Uterus (tissue), 2 donors: ENCODE measurements around the gene ARL1.

Source experiments
- POLR2A ChIP-seq, 2 donors: fragments of 450-650 bp; IDR thresholded peaks; one replicate each; pipeline ENCODE4 v1.6.1; 2016; ENCODE audit warnings: antibody characterized with exemption in 2 of 2, mild to moderate bottlenecking in 1 of 2, moderate library complexity in 1 of 2
- TF ChIP-seq, protein P1 (sequence below), 4 experiments: fragments of 200-600 bp in 2 of 4; fragments of 450-650 bp in 2 of 4; sonication (generic) in 2 of 4; IDR thresholded peaks; one replicate each; pipeline ENCODE4 v1.5.1; 2016 to 2019; ENCODE audit warnings: antibody characterized with exemption in 4 of 4, mild to moderate bottlenecking in 2 of 4, moderate library complexity in 1 of 4

DNA sequence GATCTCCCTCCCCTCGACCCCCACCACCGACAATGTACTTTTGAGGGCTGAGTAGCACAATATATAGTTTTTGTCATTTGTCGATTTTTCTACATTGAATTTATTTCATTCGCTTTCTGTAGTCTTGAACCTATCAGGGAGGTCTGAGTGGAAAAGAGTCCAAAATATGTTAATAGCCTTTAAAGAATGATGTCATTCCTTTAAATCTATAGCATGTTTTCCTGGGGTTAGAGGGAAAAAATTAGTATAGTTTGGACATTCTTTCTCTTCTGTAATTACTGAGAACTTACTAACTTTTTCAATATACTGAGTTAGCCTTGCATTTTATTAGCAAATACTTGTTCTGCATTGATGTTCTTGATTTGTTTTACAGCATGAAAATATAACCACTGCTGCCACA, 55.9 kb downstream of the ARL1 start:
- TF ChIP-seq, protein P1, sequence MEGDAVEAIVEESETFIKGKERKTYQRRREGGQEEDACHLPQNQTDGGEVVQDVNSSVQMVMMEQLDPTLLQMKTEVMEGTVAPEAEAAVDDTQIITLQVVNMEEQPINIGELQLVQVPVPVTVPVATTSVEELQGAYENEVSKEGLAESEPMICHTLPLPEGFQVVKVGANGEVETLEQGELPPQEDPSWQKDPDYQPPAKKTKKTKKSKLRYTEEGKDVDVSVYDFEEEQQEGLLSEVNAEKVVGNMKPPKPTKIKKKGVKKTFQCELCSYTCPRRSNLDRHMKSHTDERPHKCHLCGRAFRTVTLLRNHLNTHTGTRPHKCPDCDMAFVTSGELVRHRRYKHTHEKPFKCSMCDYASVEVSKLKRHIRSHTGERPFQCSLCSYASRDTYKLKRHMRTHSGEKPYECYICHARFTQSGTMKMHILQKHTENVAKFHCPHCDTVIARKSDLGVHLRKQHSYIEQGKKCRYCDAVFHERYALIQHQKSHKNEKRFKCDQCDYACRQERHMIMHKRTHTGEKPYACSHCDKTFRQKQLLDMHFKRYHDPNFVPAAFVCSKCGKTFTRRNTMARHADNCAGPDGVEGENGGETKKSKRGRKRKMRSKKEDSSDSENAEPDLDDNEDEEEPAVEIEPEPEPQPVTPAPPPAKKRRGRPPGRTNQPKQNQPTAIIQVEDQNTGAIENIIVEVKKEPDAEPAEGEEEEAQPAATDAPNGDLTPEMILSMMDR (IDR thresholded peaks at IDR 0.05): no peak
- TF ChIP-seq POLR2A (IDR thresholded peaks at IDR 0.05): no peak
